A673 (cell line): Measurements from ENCODE around the gene ST3GAL6. TPM values are rescaled to one million over a fixed set of nuclear protein-coding genes. Genes with fewer than 3 reads are reported as not detected.

Experiments used
- BruUV-seq: library from RNA; stranded (reverse); fragments of 400-500 nt; replicated peaks from 2 replicates; lab custom pipeline; 2021; lab: Mats Ljungman, UMichigan
- CTCF ChIA-PET: fragments of 300-600 bp; sonication (Branson Sonifier 250); formaldehyde crosslinking; loops from one replicate; lab custom pipeline; 2022; ENCODE audit warnings: antibody characterized with exemption; lab: Charles Lee
- POLR2A ChIA-PET: fragments of 300-600 bp; sonication (Branson Sonifier 250); formaldehyde crosslinking; loops from one replicate; lab custom pipeline; 2022; ENCODE audit warnings: antibody characterized with exemption; ENCODE audit not compliant: low non-redundant PET; lab: Charles Lee
- DNase-seq: peaks from one replicate; pipeline ENCODE4 v3.0.0-alpha.2; 2015; ENCODE audit warnings: low spot score
- H3K27ac ChIP-seq: fragments of 200-600 bp; sonication (generic); 2 replicates; pipeline ENCODE4 v1.5.1; 2016; ENCODE audit warnings: mixed run types, low read depth, mild to moderate bottlenecking, mixed read lengths, antibody characterized with exemption, low read length; ENCODE audit not compliant: poor library complexity, severe bottlenecking
- H3K27me3 ChIP-seq: fragments of 200-600 bp; sonication (generic); replicated peaks from 2 replicates; pipeline ENCODE4 v1.6.1; 2017; ENCODE audit warnings: mixed run types, low read depth, mild to moderate bottlenecking, mixed read lengths, antibody characterized with exemption, low read length; ENCODE audit not compliant: insufficient read depth, poor library complexity
- H3K36me3 ChIP-seq: fragments of 200-600 bp; sonication (generic); 2 replicates; pipeline ENCODE4 v1.6.1; 2016; ENCODE audit warnings: mixed run types, mild to moderate bottlenecking, mixed read lengths, antibody characterized with exemption, low read length; ENCODE audit not compliant: insufficient read depth, poor library complexity, severe bottlenecking
- H3K4me1 ChIP-seq: fragments of 200-600 bp; sonication (generic); 2 replicates; pipeline ENCODE4 v1.6.1; 2017; ENCODE audit warnings: mixed run types, mild to moderate bottlenecking, mixed read lengths, antibody characterized with exemption, low read length; ENCODE audit not compliant: insufficient read depth, poor library complexity, severe bottlenecking
- H3K4me3 ChIP-seq: fragments of 200-600 bp; sonication (generic); 2 replicates; pipeline ENCODE4 v1.5.1; 2016; ENCODE audit warnings: low read depth, mixed run types, mild to moderate bottlenecking, mixed read lengths, low read length; ENCODE audit not compliant: poor library complexity, severe bottlenecking
- H3K9me3 ChIP-seq: fragments of 200-600 bp; sonication (generic); 2 replicates; pipeline ENCODE4 v1.6.1; 2016; ENCODE audit warnings: mixed run types, low read depth, mild to moderate bottlenecking, mixed read lengths, antibody characterized with exemption, low read length; ENCODE audit not compliant: poor library complexity, severe bottlenecking
- EZH2 ChIP-seq: fragments of 200-600 bp; sonication (generic); IDR thresholded peaks from 2 replicates; pipeline ENCODE4 v1.6.1; 2017; ENCODE audit warnings: borderline replicate concordance, low read depth, mild to moderate bottlenecking, mixed read lengths, antibody characterized with exemption, low read length; ENCODE audit not compliant: poor library complexity, severe bottlenecking
- intact Hi-C: fragments of 100-400 bp; cut with micrococcal nuclease; formaldehyde crosslinking; loops from one replicate; pipeline ENCODE4 v1.10.0; 2022; ENCODE audit not compliant: unreplicated experiment
- total RNA-seq: library from RNA; stranded (reverse); gene quantifications from 2 replicates; pipeline ENCODE4 v1.2.3, GENCODE V29; 2021
- TF ChIP-seq, protein P1 (sequence below): fragments of 300-800, 200-600 bp; sonication (generic); conservative IDR thresholded peaks from 2 replicates; pipeline ENCODE4 v1.5.1; 2017; ENCODE audit warnings: low read depth, mild to moderate bottlenecking, antibody characterized with exemption, low read length, moderate library complexity, mixed read lengths

ST3GAL6 gene
- total RNA-seq, 1 experiment from 2014 or later: 4.8 TPM

GRCh38 chr3:98733812-98734281, 29.3 kb upstream of the ST3GAL6 start:
- BruUV-seq: TSS peak; percentile 30
- peak overlapping the region; percentile 69 for H3K4me3 ChIP-seq
- ChIA-PET POLR2A (interaction anchor here (0.6 kb wide), 1 partner anchor 30 kb away, joined by 3 read pairs; no protein-coding TSS in a partner anchor), CTCF (no interaction called here)
- no peaks in the 10 kb centered on the region for H3K36me3 ChIP-seq
- H3K27ac ChIP-seq: no peak overlapping the region
- H3K4me1 ChIP-seq: no peaks in the 10 kb centered on the region
- TF ChIP-seq, protein P1, sequence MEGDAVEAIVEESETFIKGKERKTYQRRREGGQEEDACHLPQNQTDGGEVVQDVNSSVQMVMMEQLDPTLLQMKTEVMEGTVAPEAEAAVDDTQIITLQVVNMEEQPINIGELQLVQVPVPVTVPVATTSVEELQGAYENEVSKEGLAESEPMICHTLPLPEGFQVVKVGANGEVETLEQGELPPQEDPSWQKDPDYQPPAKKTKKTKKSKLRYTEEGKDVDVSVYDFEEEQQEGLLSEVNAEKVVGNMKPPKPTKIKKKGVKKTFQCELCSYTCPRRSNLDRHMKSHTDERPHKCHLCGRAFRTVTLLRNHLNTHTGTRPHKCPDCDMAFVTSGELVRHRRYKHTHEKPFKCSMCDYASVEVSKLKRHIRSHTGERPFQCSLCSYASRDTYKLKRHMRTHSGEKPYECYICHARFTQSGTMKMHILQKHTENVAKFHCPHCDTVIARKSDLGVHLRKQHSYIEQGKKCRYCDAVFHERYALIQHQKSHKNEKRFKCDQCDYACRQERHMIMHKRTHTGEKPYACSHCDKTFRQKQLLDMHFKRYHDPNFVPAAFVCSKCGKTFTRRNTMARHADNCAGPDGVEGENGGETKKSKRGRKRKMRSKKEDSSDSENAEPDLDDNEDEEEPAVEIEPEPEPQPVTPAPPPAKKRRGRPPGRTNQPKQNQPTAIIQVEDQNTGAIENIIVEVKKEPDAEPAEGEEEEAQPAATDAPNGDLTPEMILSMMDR: no peak
- no peak for TF ChIP-seq EZH2
- intact Hi-C loops: no loop called here
- H3K9me3 ChIP-seq: no peaks in the 10 kb centered on the region
- peak; percentile 10 for DNase-seq
- no peaks in the 10 kb centered on the region for H3K27me3 ChIP-seq

DNA sequence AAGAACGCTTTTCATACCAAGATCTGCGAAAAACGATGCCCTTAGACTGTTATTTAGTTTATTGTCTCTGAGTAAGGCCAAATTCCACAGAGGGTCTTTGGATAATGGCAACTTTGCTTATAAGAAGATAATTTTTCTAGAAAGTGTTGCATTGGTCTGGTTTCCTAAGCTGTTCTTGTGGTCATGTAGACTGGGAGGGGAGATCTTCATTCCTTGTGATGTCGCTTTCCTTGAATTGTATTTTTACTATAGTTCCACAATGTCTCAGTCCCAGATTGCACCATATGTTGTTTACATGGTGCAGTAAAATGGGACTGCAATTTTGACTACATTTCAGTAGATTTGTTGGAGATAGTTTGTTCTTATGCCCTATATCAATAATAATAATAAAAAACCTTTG, 28.8 kb upstream of the ST3GAL6 start:
- no peak overlapping the region for H3K4me3 ChIP-seq
- H3K36me3 ChIP-seq: no peaks in the 10 kb centered on the region
- intact Hi-C loops: no loop called here
- ChIA-PET CTCF (no interaction called here), POLR2A (no interaction called here)
- H3K27me3 ChIP-seq: no peaks in the 10 kb centered on the region
- no TSS peak for BruUV-seq
- no peaks in the 10 kb centered on the region for H3K9me3 ChIP-seq
- no peak for DNase-seq
- no peak overlapping the region for H3K27ac ChIP-seq
- TF ChIP-seq EZH2: no peak
- TF ChIP-seq, protein P1: no peak
- no peaks in the 10 kb centered on the region for H3K4me1 ChIP-seq

DNA sequence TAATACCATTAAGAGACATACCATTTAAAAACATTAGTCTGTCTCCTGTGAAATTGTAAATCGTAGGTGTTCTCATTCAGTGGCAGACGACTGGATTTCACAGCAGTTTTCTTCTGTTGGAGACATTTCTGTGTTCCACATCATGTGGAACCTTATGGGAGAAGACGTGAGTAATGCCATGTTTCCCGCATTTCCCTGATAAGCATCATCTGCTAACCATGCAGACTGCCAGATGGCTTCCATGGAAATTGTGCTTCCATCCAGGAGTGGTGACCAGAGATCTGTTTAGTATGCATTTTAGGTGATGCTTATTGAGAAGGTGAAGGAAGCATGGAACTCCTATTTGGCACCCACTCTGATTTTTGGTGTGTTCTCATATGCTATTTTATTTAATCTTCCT, 28.4 kb upstream of the ST3GAL6 start:
- POLR2A ChIA-PET: no interaction called here
- no peaks in the 10 kb centered on the region for H3K9me3 ChIP-seq
- H3K4me1 ChIP-seq: peaks cover 4% of the 10 kb centered on the region
- H3K27me3 ChIP-seq: no peaks in the 10 kb centered on the region
- DNase-seq: no peak
- no peaks in the 10 kb centered on the region for H3K36me3 ChIP-seq
- CTCF ChIA-PET: no interaction called here
- no peak overlapping the region for H3K4me3 ChIP-seq
- intact Hi-C loops: no loop called here
- no peak overlapping the region for H3K27ac ChIP-seq
- BruUV-seq: no TSS peak
- TF ChIP-seq, protein P1: no peak
- TF ChIP-seq EZH2: no peak
